ENCODE data around the gene SLC9A9.

DNA sequence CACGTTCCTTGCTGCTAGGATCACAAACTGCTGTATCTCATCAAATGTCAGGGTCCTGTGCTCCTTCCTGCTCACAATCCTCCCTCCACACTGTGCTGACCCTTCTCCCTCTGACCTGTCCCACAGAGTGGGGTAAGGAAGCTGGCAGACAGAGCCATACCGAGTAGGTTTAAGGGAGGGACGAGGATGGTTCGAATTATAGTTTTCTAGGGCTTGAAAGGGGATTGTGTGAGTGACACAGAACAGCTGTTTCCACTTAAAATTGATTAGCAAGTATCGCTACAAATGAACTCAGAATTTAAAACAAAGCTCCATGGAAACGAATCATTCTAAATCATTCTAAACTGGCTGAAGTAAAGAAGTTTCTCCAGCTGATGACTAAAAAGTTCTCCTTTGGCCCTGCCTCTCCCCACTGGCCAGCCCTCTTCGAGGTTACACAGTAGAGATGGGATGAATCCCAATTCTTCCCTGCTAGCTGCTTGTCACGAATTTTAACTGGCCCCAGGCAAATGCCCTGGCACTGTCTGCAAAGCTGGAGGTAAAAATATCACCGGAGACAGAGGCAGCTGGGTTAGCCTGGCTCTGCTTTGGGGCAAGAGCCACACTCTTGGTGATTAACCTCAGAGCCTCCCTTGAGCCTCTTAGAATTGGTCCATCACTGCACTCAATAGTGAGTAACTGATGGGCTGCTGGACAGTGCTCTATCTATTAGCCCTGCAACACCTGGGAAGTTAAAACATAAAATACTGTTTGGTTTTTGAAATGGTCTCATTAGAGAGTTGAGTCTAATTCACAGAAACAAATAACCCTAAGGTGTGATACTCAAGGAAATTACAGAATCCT lies 533.8 kb downstream of the SLC9A9 start:
- no peak for TF ChIP-seq POLR2A (IDR thresholded peaks at IDR 0.05; ENCODE audit: low read length)
- no peak for TF ChIP-seq GATA1 (IDR thresholded peaks at IDR 0.05; ENCODE audit: low read depth, low read length)
